OCI-LY1 (cell line): ENCODE results near the gene A2ML1.
"Not testable (repeated sequence)": the region's sequence is repeated elsewhere in the genome, so short reads cannot be mapped to it uniquely, and the experiment has no call there.

Experiments
- H2AFZ ChIP-seq: fragments of 200-600 bp; sonication (generic), shearing (Covaris generic); 2 replicates; pipeline ENCODE4 v1.6.0; 2014; ENCODE audit warnings: antibody characterized with exemption, mild to moderate bottlenecking, low read length
- H3F3A ChIP-seq: fragments of 200-600 bp; sonication (generic), shearing (Covaris generic); 2 replicates; pipeline ENCODE4 v1.6.0; 2014; ENCODE audit warnings: mild to moderate bottlenecking, antibody characterized with exemption, low read length, moderate library complexity; ENCODE audit not compliant: insufficient read depth
- H3K27ac ChIP-seq: fragments of 200-600 bp; sonication (generic); 2 replicates; pipeline ENCODE4 v1.5.1; 2014; ENCODE audit warnings: low read length, mixed run types, mild to moderate bottlenecking, low read depth; ENCODE audit not compliant: poor library complexity, severe bottlenecking
- H3K27me3 ChIP-seq: fragments of 200-600 bp; sonication (generic); 2 replicates; pipeline ENCODE4 v1.6.0; 2014; ENCODE audit warnings: antibody characterized with exemption, mild to moderate bottlenecking, low read length, moderate library complexity; ENCODE audit not compliant: insufficient read depth
- H3K36me3 ChIP-seq: fragments of 200-600 bp; sonication (generic); 2 replicates; pipeline ENCODE4 v1.6.1; 2014; ENCODE audit warnings: mild to moderate bottlenecking, antibody characterized with exemption, low read length, moderate library complexity, mixed read lengths; ENCODE audit not compliant: insufficient read depth
- H3K4me1 ChIP-seq: fragments of 200-600 bp; sonication (generic); 2 replicates; pipeline ENCODE4 v1.5.1; 2014; ENCODE audit warnings: mild to moderate bottlenecking, low read length, moderate library complexity; ENCODE audit not compliant: insufficient read depth, severe bottlenecking
- H3K4me2 ChIP-seq: fragments of 200-600 bp; sonication (generic), shearing (Covaris generic); 2 replicates; pipeline ENCODE4 v1.6.1; 2014; ENCODE audit warnings: low read length
- H3K4me3 ChIP-seq: fragments of 200-600 bp; sonication (generic); 2 replicates; pipeline ENCODE4 v1.5.1; 2014; ENCODE audit warnings: low read length, low read depth, mild to moderate bottlenecking, mixed read lengths; ENCODE audit not compliant: poor library complexity, severe bottlenecking
- H3K79me2 ChIP-seq: fragments of 200-600 bp; shearing (Covaris generic); 2 replicates; pipeline ENCODE4 v1.6.1; 2016; ENCODE audit warnings: mixed run types, low read length, mixed read lengths; ENCODE audit not compliant: insufficient read depth
- H3K9ac ChIP-seq: fragments of 200-600 bp; sonication (generic), shearing (Covaris generic); 2 replicates; pipeline ENCODE4 v1.6.1; 2014; ENCODE audit warnings: mild to moderate bottlenecking, low read length, mixed read lengths
- H3K9me2 ChIP-seq: fragments of 200-600 bp; sonication (generic), shearing (Covaris generic); 2 replicates; pipeline ENCODE4 v1.6.1; 2014; ENCODE audit warnings: low read depth, mild to moderate bottlenecking, low read length, mixed read lengths
- H3K9me3 ChIP-seq: fragments of 200-600 bp; shearing (Covaris generic); 2 replicates; pipeline ENCODE4 v1.6.1; 2014; ENCODE audit warnings: low read length, mixed read lengths
- H4K20me1 ChIP-seq: fragments of 200-600 bp; sonication (generic), shearing (Covaris generic); 2 replicates; pipeline ENCODE4 v1.6.0; 2016; ENCODE audit warnings: mild to moderate bottlenecking, low read length; ENCODE audit not compliant: insufficient read depth
- CTCF ChIP-seq: fragments of 200-600 bp; sonication (generic), shearing (Covaris generic); IDR thresholded peaks from 2 replicates; pipeline ENCODE4 v1.5.1; 2017; ENCODE audit warnings: mild to moderate bottlenecking, antibody characterized with exemption, low read length, moderate library complexity, mixed read lengths
- EZH2 ChIP-seq: fragments of 200-600 bp; sonication (generic), shearing (Covaris generic); IDR thresholded peaks from 2 replicates; pipeline ENCODE4 v1.8.0; 2017; ENCODE audit warnings: borderline replicate concordance, mixed run types, mild to moderate bottlenecking, antibody characterized with exemption, low read length, moderate library complexity, mixed read lengths

The A2ML1 gene

GRCh38 chr12:8794611-8795010, 27.8 kb upstream of the A2ML1 start:
- not testable (repeated sequence) for H4K20me1 ChIP-seq, H3K9me2 ChIP-seq, H3K27me3 ChIP-seq, H3K4me1 ChIP-seq, H3F3A ChIP-seq, H3K4me3 ChIP-seq, H3K27ac ChIP-seq, H3K79me2 ChIP-seq, H3K9ac ChIP-seq, H3K4me2 ChIP-seq, H3K9me3 ChIP-seq, H3K36me3 ChIP-seq, H2AFZ ChIP-seq

DNA sequence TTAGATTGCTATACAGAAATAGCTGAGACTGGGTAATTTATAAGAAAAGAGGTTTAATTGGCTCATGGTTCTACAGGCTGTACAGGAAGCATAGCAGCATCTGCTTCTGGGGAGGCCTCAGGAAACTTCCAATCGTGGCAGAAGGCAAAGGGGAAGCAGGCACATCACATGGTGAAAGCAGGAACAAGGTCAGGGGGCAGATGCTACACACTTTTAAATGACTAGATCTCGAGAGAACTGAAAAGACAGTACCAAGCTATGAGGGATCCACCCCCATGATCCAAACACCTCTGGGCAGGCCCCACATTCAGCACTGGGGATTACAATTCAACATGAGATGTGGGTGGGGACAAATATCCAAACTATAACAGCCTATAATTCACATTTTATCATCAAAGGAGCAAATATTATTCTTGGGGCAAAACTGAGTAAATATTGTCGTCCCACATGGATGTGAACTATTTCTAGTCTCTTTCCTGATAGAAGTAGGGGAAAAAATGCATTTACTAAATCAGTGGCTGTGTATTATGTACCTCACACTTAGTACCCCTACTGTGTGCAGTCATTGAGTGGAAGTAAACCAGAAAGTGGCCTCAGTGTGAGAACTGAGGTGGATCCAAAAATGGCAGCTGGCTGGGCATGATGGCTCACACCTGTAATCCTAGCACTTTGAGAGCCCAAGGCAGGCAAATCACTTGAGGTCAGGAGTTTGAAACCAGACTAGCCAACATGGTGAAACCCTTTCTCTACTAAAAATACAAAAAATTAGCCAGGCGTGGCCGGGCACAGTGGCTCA, 25.4 kb upstream of the A2ML1 start:
- Histone ChIP-seq H3K9me3 (no peaks in the 10 kb centered on the region), H3K9me2 (no peaks in the 10 kb centered on the region), H3K4me2 (no peak overlapping the region), H2AFZ (no peak overlapping the region), H3K4me3 (no peak overlapping the region), H3F3A (no peaks in the 10 kb centered on the region), H3K4me1 (no peaks in the 10 kb centered on the region), H3K36me3 (no peaks in the 10 kb centered on the region), H3K27ac (no peak overlapping the region), H4K20me1 (no peaks in the 10 kb centered on the region), H3K79me2 (no peaks in the 10 kb centered on the region), H3K9ac (no peak overlapping the region), H3K27me3 (no peaks in the 10 kb centered on the region)
- no peak for TF ChIP-seq CTCF
- no peak for TF ChIP-seq EZH2

GRCh38 chr12:8801213-8801612, 21.2 kb upstream of the A2ML1 start:
- H3K9me2 ChIP-seq, H3K27me3 ChIP-seq, H2AFZ ChIP-seq, H3K4me2 ChIP-seq, H3F3A ChIP-seq, H3K27ac ChIP-seq, H3K4me1 ChIP-seq, H3K9ac ChIP-seq, H3K9me3 ChIP-seq, H3K79me2 ChIP-seq, H3K4me3 ChIP-seq, H3K36me3 ChIP-seq, H4K20me1 ChIP-seq: not testable (repeated sequence)

- not testable (repeated sequence) for H3K9ac ChIP-seq, H3K9me3 ChIP-seq, H2AFZ ChIP-seq
These were observed 17.6 kb upstream of the A2ML1 start for GRCh38 chr12:8804833-8805232.

GRCh38 chr12:8805487-8805886, 16.9 kb upstream of the A2ML1 start:
- H3K9me2 ChIP-seq, H3K79me2 ChIP-seq, H3K4me2 ChIP-seq, H3K27ac ChIP-seq, H3K9me3 ChIP-seq, H3K27me3 ChIP-seq, H3K4me1 ChIP-seq, H2AFZ ChIP-seq, H3K9ac ChIP-seq, H3K4me3 ChIP-seq, H3K36me3 ChIP-seq, H4K20me1 ChIP-seq, H3F3A ChIP-seq: not testable (repeated sequence)

More at GRCh38 chr12:8804833-8805232, 17.6 kb upstream of the A2ML1 start:
- H3K4me3 ChIP-seq, H3K4me2 ChIP-seq, H3K9me2 ChIP-seq, H3K27ac ChIP-seq, H3K4me1 ChIP-seq, H3K79me2 ChIP-seq, H3F3A ChIP-seq, H3K36me3 ChIP-seq, H3K27me3 ChIP-seq, H4K20me1 ChIP-seq: not testable (repeated sequence)

GRCh38 chr12:8807084-8807483, 15.3 kb upstream of the A2ML1 start:
- not testable (repeated sequence) for H3K4me1 ChIP-seq, H2AFZ ChIP-seq, H3F3A ChIP-seq, H3K27me3 ChIP-seq, H3K27ac ChIP-seq, H3K36me3 ChIP-seq, H3K9me3 ChIP-seq, H3K9me2 ChIP-seq, H4K20me1 ChIP-seq, H3K4me2 ChIP-seq, H3K9ac ChIP-seq, H3K79me2 ChIP-seq, H3K4me3 ChIP-seq

DNA sequence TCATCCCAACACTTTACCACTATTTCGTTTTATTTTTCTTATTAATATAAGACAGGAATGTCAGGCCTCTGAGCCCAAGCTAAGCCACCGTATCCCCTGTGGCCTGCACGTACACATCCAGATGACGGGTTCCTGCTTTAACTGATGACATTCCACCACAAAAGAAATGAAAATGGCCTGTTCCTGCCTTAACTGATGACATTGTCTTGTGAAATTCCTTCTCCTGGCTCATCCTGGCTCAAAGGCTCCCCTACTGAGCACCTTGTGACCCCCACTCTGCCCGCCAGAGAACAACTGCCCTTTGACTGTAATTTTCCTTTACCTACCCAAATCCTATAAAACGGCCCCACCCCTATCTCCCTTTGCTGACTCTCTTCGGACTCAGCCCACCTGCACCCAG, 12.3 kb upstream of the A2ML1 start:
- H3K4me3 ChIP-seq, H3K4me2 ChIP-seq, H3K4me1 ChIP-seq, H3F3A ChIP-seq, H3K9ac ChIP-seq, H3K9me2 ChIP-seq, H3K79me2 ChIP-seq, H3K27me3 ChIP-seq, H4K20me1 ChIP-seq, H3K36me3 ChIP-seq, H3K9me3 ChIP-seq, H2AFZ ChIP-seq, H3K27ac ChIP-seq: not testable (repeated sequence)
